ENCODE results near the gene ADAMTS2.

ADAMTS2 gene

DNA sequence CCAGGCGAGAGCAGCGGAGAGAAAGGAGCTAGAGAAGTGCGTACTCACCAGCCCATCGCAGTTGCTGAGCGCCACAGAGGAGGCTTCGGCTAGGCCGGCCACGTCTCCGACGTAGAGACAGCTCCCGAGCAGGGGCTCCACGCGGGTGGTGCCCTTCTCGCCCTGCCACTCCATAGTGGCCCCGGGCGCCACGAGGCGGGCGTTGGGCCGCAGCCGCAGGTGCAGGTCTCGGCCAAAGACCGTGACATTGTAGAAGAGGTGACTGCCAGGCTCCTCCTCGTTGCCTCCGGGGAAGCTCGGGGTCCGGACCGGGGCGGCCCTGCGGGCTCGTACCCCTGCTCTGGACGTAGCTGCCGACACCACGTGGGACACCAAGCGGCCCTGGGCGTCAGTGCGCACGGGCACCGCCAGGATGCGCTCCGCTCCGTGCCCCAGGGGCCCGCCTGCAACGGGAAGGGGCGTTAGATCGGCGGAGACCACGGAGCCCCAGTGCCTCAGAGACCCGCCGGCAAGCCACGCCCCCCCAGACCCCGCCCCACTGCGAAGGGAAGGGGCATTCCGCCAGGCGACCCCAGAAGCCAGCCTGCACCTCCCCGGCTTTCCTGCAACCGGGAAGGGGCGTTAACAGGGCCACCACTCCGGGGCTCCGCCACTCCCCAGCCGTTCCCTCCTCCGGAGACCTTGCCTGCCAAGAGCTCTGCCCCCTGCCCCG is 1.4 kb downstream of the ADAMTS2 start:
- peak in 1 of 2 donors; percentile 9 for DNase-seq (ENCODE audit: low read depth in 2 of 2)

DNA sequence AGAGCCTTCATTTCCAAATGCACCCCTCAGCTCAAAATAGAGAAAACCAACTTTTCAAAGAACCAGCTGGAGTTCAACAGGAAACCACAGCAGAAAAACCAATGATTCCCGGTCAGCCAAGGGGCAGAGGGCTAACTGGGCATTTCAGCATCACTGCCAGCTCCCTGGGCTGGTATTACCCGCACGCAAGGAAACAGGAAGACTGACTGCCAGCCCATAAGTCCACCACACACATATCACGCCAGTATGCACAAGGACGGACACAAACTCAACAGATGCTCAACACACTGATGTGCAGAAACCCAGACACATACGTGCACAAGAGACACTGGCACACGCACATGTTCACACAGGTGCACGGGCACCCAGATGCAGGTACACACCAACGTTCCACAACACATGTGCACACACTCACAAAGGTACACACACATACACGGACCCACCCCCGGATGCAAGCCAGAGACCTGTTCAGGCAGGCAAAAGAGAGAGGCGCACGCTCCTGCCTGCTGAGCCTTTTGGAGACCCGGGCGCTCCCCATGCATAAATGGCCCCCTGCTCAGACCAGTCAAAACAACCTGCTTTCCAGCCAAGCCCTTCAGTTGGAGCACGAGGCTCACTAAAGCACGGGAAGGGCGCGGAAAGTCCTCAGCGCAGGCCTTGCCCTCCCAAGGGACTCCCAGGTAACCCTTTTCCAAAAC is 2.1 kb downstream of the ADAMTS2 start:
- no peak for DNase-seq (ENCODE audit: low read depth in 2 of 2)

DNA sequence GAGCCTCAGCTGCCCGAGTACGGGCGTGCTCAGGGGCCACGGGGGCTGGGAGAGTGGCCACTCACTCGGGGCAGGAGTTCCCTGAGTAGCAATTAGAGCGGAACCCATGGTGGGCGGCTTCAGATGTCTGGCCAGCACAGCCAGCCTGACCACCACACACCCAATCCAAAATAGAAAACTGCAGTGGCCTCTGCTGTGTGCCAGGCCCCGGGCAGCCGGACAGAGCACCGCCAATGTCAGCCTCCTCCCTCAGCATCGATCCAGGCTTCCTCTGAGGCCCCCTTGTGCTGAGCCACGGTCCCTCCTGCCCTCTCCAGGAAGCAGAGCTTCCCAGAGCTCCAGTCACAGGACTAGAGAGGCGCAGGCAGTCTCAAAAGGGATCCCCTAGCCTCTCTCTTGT is 2.7 kb downstream of the ADAMTS2 start:
- DNase-seq (ENCODE audit: low read depth in 2 of 2), result no peak

DNA sequence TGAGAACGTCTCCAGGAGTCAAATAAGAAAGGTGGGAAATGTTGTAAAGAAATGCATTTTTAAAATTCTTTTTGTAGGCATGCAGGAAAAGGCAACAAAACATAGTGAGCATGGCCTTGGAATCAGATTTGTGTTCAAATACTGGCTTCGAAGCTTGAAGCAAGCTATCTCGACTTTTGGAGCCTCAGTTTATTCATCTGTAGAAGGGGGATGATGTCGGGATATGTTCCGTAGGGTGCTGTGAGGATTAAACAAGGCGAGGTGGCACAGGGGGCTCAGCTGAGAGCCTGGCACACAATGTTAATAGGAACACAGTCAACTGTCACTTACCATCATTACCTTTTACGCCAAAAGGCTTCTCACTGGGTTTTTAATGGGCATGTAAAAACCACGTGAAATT is 4.8 kb downstream of the ADAMTS2 start:
- DNase-seq (ENCODE audit: low read depth in 2 of 2), result no peak

DNA sequence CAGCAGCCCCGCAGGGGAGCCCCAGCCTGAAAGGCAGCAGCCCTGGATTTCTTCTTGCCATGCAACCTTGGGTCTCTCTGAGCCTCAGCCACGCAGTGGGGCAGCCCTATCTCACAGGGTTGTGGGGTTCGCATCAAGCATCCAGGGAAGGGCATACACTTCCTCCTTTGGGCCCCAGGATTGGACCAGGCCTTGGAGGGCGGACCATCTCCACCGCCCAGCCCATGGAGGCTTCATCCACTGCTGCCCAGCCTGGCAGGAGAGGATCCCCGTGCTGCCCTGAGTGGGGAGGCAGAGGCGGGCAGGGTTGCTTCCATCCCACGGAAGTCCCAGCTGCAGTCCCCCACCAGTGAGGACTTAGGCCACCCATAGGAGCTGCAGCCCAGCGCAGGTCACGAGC is 5.3 kb downstream of the ADAMTS2 start:
- DNase-seq (ENCODE audit: low read depth in 2 of 2), result no peak

DNA sequence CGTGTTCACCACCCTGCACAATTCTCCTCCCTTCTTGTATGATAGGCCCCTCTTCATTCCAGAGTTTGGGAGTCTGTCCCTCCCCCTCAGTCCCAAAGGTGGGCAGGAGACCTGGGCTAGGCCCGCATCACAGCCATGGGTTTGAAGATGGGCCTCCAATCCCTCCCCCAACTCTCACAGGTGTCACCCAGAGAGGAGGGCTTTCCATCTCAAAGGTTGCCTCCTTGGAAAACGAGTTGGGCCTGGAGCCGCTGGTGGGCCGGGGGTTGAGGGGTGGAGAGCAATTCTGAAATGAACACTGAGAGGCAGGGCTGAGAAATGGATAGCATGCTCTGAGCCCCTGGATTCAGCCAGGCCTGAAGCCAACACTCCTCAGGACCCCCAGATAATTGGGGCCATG is 6.2 kb downstream of the ADAMTS2 start:
- no peak for DNase-seq (ENCODE audit: low read depth in 2 of 2)

DNA sequence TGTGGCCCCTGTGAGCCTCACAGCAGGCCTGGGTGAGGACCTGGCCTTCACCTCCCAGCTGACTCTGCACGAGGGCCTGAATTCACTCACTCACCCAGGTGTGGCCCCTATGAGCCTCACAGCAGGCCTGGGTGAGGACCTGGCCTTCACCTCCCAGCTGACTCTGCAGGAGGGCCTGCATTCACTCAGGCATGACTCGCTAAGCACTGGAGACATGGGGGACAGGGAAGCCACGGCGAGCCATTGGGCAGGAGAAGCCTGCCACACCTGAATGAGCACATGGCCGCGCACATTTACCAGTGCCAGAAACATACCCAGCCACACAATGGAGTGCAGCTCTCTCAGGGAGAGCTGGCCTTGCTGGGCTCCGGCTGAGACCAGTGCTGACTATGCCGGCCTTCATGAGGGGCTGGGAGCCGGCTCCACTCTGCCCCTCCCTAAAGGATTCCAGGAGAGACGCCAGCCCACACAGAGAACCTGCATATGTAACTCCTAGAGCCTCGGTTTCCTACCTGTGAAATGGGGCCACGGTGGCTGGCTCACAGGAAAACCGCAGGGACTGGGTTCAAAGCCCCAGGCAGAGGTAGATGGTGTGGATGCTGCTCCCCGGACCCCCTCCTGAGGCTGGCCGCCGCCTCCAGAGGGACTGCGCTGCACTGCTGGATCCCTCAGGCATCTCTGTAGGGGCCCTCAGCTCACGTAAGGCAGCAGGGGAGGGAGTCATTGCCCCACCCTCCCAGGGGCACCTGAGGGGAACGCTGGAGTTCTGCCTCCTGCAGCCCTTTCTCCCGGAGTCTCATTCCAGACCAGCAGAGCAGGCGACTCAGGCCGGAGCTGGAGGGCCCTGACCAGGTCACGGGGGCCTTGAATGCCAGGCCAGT is 7.2 kb downstream of the ADAMTS2 start:
- DNase-seq (ENCODE audit: low read depth in 2 of 2), result no peak

DNA sequence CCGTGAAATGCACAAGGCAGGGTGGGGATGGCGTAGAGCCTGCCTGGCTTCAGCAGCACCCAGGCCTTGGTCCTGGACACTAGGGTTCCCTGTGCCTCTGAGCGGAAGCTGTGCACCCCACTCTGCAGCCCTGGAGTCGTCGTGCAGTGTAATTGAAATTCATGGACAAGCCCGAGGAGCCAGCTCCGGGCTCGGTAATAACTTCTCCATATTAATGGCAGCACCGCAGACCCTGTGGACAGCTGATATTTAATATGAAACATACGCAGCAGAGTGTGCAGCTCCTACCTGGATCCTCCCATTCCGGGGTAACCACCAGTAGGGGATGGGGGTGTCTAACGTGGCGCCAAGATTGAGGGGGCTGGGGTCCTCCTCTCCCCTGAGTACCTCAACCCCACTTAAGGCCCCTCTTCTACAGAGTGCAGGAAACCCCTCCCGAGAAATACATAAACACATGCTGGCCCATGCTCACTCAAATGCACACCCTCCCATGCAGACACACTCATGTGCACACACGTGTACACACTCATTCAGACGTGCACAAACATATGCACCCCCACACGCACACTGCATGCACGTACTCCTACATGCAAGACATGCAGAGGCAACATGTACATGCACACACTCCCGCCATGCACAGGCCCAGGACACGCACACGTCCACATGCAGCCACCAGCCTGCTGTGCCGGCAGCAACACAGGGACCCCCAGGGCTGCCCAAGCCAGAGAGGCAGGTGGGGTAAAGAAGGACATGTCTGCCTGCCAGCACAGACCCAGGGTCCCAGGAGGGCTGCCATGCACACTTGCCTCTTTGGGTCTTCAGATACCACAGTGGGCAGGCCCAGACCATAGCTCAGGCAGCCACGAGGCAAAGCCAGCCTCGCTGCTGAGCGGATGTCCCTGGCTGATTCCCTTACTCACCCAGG is 8.1 kb downstream of the ADAMTS2 start:
- no peak for DNase-seq (ENCODE audit: low read depth in 2 of 2)

DNA sequence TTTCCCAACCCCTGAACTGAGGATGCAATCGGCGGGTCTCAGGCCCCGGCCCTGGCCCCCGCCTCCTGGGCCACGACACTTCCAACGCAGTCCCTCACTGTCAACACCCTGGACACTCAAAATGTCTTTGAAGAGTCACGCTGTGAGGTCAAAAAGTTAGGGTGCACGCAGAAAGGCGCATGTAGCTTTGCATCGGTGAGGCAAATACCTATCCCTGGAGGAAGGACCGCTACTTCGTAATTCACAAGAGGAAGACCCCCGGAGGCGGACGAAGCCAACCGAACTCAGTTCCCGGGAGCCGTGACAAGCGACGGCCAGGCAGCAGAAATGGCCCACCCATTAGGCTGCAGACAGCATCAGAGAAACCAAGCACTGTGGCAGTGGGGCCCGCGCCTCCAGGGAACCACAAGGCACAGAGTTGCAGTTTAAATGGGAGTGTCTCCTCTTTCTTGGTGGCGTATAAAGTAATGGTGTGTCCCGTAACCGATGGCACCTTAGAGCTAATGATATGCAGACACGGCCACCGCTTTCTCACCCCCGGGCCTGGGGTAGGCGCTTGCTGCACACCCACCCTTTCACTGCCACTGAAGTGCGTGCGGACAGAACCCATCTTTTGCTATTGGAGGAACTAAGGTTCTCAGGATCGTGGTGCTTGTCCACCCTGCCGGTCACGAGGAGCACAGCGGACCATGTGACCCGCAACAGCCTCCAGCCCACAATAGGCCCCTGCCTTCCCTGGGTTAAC is 9.0 kb downstream of the ADAMTS2 start:
- no peak for DNase-seq (ENCODE audit: low read depth in 2 of 2)

DNA sequence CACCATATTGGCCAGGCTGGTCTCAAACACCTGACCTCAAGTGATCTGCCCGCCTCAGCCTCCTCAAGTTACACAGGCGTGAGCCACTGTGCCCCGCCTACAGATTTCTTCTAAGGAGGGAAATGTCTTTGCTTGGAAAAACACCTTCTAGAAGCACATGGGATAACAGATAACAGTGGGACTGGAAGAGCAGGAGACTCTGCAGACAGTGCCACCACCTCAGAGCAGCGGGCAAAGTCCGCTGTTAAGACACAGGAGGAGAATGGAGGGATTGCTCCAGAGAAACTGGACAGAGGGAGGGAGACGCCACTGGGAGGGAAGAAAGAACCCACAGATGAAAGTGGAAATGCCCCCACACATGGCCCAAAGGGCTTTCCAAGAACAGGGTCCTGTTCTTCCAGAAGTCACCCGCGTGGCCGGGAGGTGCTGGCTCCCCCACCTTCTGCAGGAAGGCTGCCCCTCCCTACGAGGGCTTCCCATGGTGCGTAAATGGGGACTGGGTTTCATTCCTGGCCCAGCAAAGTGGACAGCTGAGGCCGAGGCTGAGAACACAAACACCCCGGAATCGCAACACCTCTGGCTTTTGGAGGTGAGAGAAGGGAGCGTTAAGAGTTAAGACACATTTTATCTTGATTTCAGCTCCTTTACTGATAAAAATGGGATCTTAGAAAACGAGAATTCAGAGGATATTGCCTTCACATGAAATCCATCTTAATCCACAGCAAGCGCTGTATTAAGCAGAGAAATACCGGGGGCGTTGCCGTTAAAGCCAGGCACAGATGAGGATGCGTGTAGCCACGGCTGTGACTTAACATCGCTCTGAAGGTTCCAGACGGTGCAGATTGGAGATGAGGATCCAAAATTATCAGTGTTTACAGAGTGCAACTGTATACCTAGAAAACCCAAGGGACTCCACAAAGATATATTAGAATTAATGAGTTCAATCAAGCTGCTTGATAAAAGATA is 11.2 kb downstream of the ADAMTS2 start:
- DNase-seq (ENCODE audit: low read depth in 2 of 2), result no peak

DNA sequence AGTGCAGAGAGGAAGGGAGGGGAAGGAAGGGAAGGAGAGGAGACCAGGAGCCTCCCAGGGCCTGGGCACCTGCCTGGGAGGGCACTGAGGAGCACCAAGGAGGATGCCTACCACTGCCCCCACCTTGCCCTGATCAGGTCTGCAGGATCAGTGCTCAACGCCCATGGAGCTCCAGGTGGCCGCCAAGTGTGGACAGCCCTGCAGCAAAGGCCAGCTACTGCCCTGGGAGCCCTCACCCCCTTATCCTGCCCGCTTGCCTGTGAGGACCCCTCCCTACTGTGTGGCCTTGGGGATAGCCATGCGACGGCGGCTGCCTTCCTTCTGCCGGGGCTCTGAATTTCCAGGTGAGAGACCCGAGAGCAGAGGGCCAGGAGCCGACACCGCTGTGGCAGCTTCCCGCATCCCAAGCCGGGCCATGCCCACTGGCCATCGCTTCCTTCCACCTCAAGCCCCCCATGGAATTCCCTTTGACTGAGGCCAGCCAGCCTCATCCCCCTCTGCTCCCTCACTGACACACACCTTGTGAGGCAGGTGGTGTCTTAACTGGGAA is 12.4 kb downstream of the ADAMTS2 start:
- DNase-seq (ENCODE audit: low read depth in 2 of 2), result no peak

DNA sequence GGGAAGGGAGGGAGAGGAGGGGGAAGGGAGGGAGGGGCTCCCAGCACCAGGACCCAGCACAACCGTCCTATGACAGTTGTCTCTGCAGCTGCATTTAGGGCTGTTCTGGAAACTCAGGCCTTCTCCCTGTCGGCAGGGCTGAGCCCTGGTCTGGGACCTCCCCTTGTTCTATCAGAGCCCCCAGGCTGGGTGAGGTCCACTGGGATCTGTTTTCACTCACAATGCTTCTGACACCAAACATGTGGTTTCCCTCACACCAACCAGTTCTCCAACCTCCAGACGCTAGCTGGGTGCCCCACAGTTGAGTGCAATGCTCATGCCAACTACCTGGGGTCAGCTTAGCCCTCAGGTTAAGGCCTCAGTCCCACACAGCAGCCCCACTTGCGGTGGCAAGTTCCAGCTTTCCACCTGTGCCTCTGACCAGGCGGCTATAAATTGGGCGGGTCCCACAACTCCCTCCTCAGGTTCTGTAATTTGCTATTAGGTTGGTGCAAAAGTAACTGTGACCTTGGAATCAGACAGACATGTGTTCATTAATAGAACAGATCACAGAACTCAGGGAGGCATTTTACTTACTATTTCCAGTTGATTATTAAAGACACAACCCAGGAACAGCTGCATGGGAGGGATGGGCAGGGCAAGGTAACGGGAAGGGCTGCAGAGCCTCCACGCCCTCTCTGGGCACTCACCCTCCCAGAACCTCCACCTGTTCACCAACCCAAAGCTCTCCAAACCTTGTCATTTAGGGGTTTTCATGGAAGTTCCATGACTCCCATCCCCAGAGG is 13.5 kb downstream of the ADAMTS2 start:
- DNase-seq (ENCODE audit: low read depth in 2 of 2), result no peak

DNA sequence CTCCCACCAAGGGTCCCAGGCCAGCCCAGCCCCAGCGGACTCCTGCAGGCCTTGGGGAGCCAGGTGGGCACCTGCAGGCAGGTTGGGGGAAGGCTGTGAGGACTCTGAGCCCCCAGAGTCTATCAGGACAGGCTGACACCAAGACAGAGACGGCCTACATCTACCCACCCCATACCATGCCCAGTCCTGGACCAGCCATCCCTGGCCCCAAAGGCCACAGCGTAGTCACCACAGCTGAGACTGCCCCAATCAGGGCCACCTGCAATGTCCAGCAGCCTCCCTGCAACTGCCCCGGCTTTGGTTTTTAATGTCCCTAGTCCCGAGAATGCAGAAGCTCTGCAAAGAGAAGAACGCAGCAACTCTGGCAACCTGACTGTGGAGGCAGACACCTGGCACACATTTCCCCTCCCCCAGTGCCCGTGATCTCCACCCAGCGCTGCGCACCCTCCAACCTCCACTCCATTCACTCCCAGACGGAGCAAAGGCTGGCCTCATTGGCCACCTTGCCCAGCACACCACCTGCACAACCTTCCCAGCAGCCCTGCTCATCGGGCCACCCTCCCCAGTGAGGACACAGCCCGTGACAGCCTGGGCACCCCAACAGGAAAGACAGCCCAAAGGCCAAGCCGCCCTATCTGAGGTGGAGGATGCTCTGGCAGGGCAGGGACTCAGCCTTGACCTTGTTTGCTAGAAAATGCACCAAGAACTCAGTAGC is 14.9 kb downstream of the ADAMTS2 start:
- no peak for DNase-seq (ENCODE audit: low read depth in 2 of 2)

DNA sequence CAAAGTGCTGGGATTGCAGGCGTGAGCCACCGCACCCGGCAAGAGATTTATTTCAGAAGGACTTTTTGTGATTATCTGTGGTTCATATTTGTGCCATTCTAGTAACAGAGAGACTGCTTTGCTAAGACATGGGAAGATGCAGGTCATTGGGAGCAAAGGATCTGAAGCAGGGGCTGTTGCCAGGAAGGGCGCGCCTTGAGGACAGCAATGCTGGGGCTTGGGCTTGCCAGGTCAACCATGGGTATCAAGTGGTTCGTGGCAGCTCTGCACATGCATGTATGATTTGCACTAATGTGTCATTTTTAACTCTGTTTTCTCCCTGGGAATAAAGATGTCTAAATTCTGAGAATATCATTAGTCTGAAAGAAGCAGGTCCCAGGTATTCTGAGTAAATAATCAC is 17.0 kb downstream of the ADAMTS2 start:
- DNase-seq (ENCODE audit: low read depth in 2 of 2), result no peak

DNA sequence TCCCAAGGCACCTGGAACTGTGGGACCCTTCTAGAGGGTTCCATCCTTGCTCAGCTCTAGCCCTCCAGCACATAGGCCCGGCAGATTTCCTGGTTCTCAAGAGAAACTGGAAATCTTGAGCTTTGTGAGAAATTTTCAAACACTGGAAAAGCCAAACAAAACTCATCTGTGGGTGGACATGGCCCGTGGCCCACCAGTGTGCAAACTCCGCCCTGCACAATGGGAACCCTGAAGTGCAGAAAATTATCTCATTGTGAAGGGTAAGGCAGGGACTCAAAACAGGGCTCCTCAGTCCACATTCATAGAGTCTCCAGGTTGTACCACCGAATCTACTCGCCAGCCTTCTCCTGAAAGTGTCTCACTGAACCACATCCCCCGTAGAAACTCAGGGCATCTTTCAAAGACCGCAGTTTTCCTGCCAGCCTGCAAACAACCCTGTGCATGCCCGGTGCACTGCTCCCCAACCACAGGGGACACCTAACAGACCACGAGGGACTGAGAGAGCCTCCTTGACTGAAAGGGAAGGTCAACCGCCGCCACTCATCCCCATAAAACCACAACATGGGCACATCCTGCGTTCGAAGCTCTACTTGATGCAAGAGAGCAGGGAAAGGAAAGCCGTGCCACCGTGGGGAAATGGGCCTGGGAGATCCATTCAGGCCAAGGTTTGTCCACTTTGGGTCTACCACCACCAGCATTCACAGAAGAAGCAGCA is 18.1 kb downstream of the ADAMTS2 start:
- no peak for DNase-seq (ENCODE audit: low read depth in 2 of 2)

DNA sequence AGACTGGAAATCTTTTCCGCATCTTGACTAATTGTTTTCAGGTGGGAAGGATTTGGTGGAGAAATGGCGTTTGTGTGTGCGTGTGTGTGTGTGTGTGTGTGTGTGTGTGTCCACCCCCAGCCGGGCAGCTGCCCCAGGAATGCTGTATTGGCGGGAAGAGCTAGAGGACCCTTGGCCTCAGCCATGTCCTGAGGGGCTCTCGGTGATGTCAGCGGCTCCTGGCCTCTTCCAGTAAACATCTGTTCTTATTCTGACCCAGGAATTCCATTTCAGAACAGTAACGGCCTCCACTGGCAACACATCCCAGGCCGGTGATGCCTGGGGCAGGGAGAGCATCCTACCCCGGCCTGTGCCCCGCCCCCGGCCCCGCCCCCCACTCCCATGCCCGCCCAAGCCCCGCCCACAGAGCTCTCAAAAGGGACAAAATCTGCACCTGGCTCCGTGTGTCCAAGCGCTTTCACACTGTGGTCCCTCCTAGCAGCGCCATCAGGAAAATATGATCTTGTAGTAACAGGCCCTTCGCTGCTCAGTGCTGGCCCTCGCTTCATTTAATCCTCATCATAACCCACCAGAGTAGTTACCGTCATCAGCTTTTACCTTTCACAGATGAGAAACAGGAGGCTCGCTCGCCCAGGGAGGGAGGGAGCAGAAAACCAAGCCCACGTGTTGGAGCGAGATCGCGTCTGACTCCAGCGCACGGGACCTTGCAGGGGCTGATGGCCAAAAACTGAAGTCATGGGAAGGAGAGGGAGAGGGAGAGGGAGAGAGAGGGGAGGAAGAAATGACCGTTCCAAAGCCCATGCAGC is 18.9 kb downstream of the ADAMTS2 start:
- no peak for DNase-seq (ENCODE audit: low read depth in 2 of 2)
